GM23338 (cell line): Measurements from ENCODE around the gene RAMP3. TPM values are rescaled to one million over a fixed set of nuclear protein-coding genes. Genes with fewer than 3 reads are reported as not detected.
A peak's percentile ranks its signal among the peaks of the same experiment; 100 is the strongest.
"Not testable (repeated sequence)": the region's sequence is repeated elsewhere in the genome, so short reads cannot be mapped to it uniquely, and the experiment has no call there.

Experiments used
- ATAC-seq: fragments of 200-7000 bp; cut with Tn5 transposase; 3 replicates; pipeline ENCODE4 v1.9.1; 2020
- DNase-seq: peaks from one replicate; pipeline ENCODE4 v3.0.0-alpha.2; 2015; ENCODE audit warnings: low spot score
- H2AFZ ChIP-seq: fragments of 200-600 bp; sonication (generic); 2 replicates; pipeline ENCODE4 v1.8.0; 2016; ENCODE audit warnings: antibody characterized with exemption, mild to moderate bottlenecking, moderate library complexity
- H3F3A ChIP-seq: fragments of 200-600 bp; sonication (generic); replicated peaks from 2 replicates; pipeline ENCODE4 v1.8.0; 2017; ENCODE audit warnings: antibody characterized with exemption, mixed run types, low read depth
- H3K27ac ChIP-seq: fragments of 200-600 bp; sonication (generic); 2 replicates; pipeline ENCODE4 v1.6.1; 2016; ENCODE audit warnings: low read depth
- H3K27me3 ChIP-seq: fragments of 200-600 bp; sonication (generic); 2 replicates; pipeline ENCODE4 v1.8.0; 2016; ENCODE audit warnings: mild to moderate bottlenecking, mixed run types, moderate library complexity; ENCODE audit not compliant: insufficient read depth
- H3K36me3 ChIP-seq: fragments of 200-600 bp; sonication (generic); 2 replicates; pipeline ENCODE4 v1.8.0; 2016; ENCODE audit warnings: mild to moderate bottlenecking; ENCODE audit not compliant: insufficient read depth
- H3K4me1 ChIP-seq: fragments of 200-600 bp; sonication (generic); 2 replicates; pipeline ENCODE4 v1.8.0; 2016; ENCODE audit warnings: mild to moderate bottlenecking, moderate library complexity; ENCODE audit not compliant: insufficient read depth
- H3K4me2 ChIP-seq: fragments of 200-600 bp; sonication (generic); 2 replicates; pipeline ENCODE4 v1.7.1; 2017; ENCODE audit warnings: mixed run types
- H3K4me3 ChIP-seq: fragments of 200-600 bp; sonication (generic); 2 replicates; pipeline ENCODE4 v1.6.1; 2016; ENCODE audit warnings: mixed run types
- H3K79me2 ChIP-seq: fragments of 200-600 bp; sonication (generic); replicated peaks from 2 replicates; pipeline ENCODE4 v1.8.0; 2017; ENCODE audit warnings: mild to moderate bottlenecking; ENCODE audit not compliant: insufficient read depth
- H3K9me2 ChIP-seq: fragments of 200-600 bp; sonication (generic); 2 replicates; pipeline ENCODE4 v1.8.0; 2017; ENCODE audit not compliant: insufficient read depth
- H4K20me1 ChIP-seq: fragments of 200-600 bp; sonication (generic); replicated peaks from 2 replicates; pipeline ENCODE4 v1.8.0; 2017; ENCODE audit warnings: mild to moderate bottlenecking; ENCODE audit not compliant: insufficient read depth
- H3K27ac Mint-ChIP-seq: 2 replicates; pipeline ENCODE4 v1.8.0; 2020; ENCODE audit warnings: inconsistent platforms, mild to moderate bottlenecking, moderate library complexity, mixed read lengths
- H3K27me3 Mint-ChIP-seq: 3 replicates; pipeline ENCODE4 v1.8.0; 2022; ENCODE audit warnings: low read depth, mild to moderate bottlenecking, moderate library complexity, mixed read lengths, inconsistent platforms; ENCODE audit not compliant: insufficient read depth, poor library complexity
- H3K36me3 Mint-ChIP-seq: 3 replicates; pipeline ENCODE4 v1.8.0; 2021; ENCODE audit warnings: low read depth, mild to moderate bottlenecking, inconsistent platforms, moderate library complexity, mixed read lengths
- H3K4me1 Mint-ChIP-seq: 3 replicates; pipeline ENCODE4 v1.8.0; 2020; ENCODE audit warnings: mild to moderate bottlenecking, inconsistent platforms, mixed read lengths
- H3K4me3 Mint-ChIP-seq: 3 replicates; pipeline ENCODE4 v1.8.0; 2021; ENCODE audit warnings: moderate library complexity, mild to moderate bottlenecking, inconsistent platforms, mixed read lengths
- H3K9me3 Mint-ChIP-seq: 3 replicates; pipeline ENCODE4 v1.8.0; 2020; ENCODE audit warnings: moderate library complexity, mild to moderate bottlenecking, inconsistent platforms, mixed read lengths
- ZNF462 ChIP-seq: fragments of 250-450 bp; sonication (Bioruptor Pico); IDR thresholded peaks from 2 replicates; pipeline ENCODE4 v1.5.0; 2020; ENCODE audit warnings: mild to moderate bottlenecking, moderate library complexity
- polyA plus RNA-seq: library from polyadenylated mRNA; unstranded; fragments of >200 nt; fragmentation: Nextera tagmentation; extraction: Ambion mirVana; gene quantifications from 2 replicates; pipeline ENCODE4 v1.2.1, GENCODE V29; 2016
- total RNA-seq: library from RNA; depleted of rRNA; stranded (reverse); fragments of >200 nt; shearing (Covaris generic); gene quantifications from 2 replicates; pipeline ENCODE4 v1.2.3, GENCODE V29; 2014
- TF ChIP-seq, protein P1 (sequence below), 2 experiments: fragments of 200-600 bp in 1 of 2; sonication (generic) in 1 of 2; conservative IDR thresholded peaks; 2 replicates each; pipeline versions ENCODE4 v1.5.1 to v1.6.1; 2016 to 2017; ENCODE audit warnings: antibody characterized with exemption in 2 of 2, low read depth in 2 of 2, mild to moderate bottlenecking in 2 of 2, moderate library complexity in 1 of 2

Gene RAMP3
- total and polyA plus RNA-seq, 2 experiments from 2014 or later, result 1.1 to 4.6 TPM

DNA sequence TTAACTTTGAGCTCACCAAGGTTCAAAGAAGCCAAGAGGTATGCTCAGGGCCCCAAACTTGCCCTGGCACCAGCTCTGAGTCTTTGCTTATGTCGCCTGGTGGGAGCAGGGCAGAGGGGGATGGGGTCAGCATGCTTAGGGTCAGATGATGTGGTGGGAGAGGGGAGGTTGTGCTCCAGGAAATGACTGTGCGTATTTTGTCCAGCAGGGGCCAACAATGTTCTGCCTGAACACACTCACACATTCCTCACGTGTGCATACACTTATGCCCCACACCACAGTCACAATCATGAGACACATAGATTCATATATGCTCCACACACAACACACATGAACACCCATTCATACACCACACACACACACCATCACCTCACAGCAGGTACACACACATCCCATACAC lies 4.4 kb upstream of the RAMP3 start:
- H2AFZ ChIP-seq, result no peak overlapping the region
- no peaks in the 10 kb centered on the region for H3K36me3 Mint-ChIP-seq
- H3K27ac Mint-ChIP-seq, result peak overlapping the region; percentile 37; the same call in 1 of the 2 replicates
- H3K27me3 Mint-ChIP-seq, result peaks cover 11% of the 10 kb centered on the region
- no peak overlapping the region for H3K4me2 ChIP-seq
- ATAC-seq (no peak), DNase-seq (no peak)
- no peak overlapping the region for H3K27ac ChIP-seq
- peaks cover 6% of the 10 kb centered on the region for H3K4me1 Mint-ChIP-seq
- no peaks in the 10 kb centered on the region for H3K36me3 ChIP-seq
- no peak overlapping the region for H3K4me3 ChIP-seq
- no peaks in the 10 kb centered on the region for H4K20me1 ChIP-seq
- TF ChIP-seq, protein P1, sequence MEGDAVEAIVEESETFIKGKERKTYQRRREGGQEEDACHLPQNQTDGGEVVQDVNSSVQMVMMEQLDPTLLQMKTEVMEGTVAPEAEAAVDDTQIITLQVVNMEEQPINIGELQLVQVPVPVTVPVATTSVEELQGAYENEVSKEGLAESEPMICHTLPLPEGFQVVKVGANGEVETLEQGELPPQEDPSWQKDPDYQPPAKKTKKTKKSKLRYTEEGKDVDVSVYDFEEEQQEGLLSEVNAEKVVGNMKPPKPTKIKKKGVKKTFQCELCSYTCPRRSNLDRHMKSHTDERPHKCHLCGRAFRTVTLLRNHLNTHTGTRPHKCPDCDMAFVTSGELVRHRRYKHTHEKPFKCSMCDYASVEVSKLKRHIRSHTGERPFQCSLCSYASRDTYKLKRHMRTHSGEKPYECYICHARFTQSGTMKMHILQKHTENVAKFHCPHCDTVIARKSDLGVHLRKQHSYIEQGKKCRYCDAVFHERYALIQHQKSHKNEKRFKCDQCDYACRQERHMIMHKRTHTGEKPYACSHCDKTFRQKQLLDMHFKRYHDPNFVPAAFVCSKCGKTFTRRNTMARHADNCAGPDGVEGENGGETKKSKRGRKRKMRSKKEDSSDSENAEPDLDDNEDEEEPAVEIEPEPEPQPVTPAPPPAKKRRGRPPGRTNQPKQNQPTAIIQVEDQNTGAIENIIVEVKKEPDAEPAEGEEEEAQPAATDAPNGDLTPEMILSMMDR (conservative IDR thresholded peaks at IDR 0.05; ENCODE audit: low read depth in 2 of 2), result 0 out of 4 replicates have a peak, but pooled peaks of 1 of the 2 experiments have one; percentile 1
- TF ChIP-seq ZNF462 (CRISPR knock-in tag), result no peak
- peaks cover 6% of the 10 kb centered on the region for H3K27me3 ChIP-seq
- 0 out of 2 replicates have a peak, but pooled peaks cover 3% of the 10 kb centered on the region for H3K4me1 ChIP-seq
- no peaks in the 10 kb centered on the region for H3K79me2 ChIP-seq
- H3K9me2 ChIP-seq, result no peaks in the 10 kb centered on the region
- no peaks in the 10 kb centered on the region for H3F3A ChIP-seq
- H3K9me3 Mint-ChIP-seq, result no peaks in the 10 kb centered on the region
- H3K4me3 Mint-ChIP-seq, result no peak overlapping the region

DNA sequence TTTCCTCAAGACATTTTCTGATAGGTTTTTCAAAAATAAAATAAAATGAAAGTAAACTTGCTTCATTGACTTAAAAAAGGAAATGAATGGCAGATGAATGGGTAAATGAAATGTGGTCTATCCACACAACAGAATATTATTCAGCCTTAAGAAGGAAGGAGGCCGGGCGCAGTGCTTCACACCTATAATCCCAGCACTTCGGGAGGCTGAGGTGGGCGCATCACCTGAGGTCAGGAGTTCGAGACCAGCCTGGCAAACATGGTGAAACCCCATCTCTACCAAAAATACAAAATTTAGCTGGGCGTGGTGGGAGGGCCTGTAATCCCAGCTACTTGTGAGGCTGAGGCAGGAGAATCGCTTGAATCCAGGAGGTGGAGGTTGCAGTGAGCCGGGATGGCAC lies 3.7 kb upstream of the RAMP3 start:
- not testable (repeated sequence) for H3K9me2 ChIP-seq, H3K36me3 ChIP-seq, H2AFZ ChIP-seq, H3K4me3 Mint-ChIP-seq, H3K27ac Mint-ChIP-seq, ATAC-seq, H3K4me1 Mint-ChIP-seq, H3K36me3 Mint-ChIP-seq, H3K27ac ChIP-seq, DNase-seq, H3K79me2 ChIP-seq, H3K9me3 Mint-ChIP-seq, H3K4me3 ChIP-seq, H3K4me2 ChIP-seq, H3F3A ChIP-seq, H4K20me1 ChIP-seq, H3K4me1 ChIP-seq
- H3K27me3 Mint-ChIP-seq, result peaks cover 17% of the 10 kb centered on the region
- H3K27me3 ChIP-seq, result peaks cover 12% of the 10 kb centered on the region
